Transverse colon (tissue), 3 donors: ENCODE measurements around the gene ARHGEF10L.

Experiments
- POLR2A ChIP-seq: fragments of 450-650 bp; IDR thresholded peaks from one replicate; pipeline ENCODE4 v1.6.1; 2016; ENCODE audit warnings: antibody characterized with exemption, mild to moderate bottlenecking, moderate library complexity
- TF ChIP-seq, protein P1 (sequence below), 5 experiments: fragments of 200-600 bp in 3 of 5; fragments of 450-650 bp in 2 of 5; sonication (generic) in 3 of 5; IDR thresholded peaks; 1 replicate in 2 of 5; 2 replicates in 3 of 5; pipeline ENCODE4 v1.5.1; 2016 to 2017; ENCODE audit warnings: antibody characterized with exemption in 5 of 5, inconsistent platforms in 3 of 5, mild to moderate bottlenecking in 2 of 5, moderate library complexity in 1 of 5

GRCh38 chr1:17662786-17663185 lies 123.3 kb downstream of the ARHGEF10L start:
- no peak for TF ChIP-seq POLR2A
- TF ChIP-seq, protein P1, sequence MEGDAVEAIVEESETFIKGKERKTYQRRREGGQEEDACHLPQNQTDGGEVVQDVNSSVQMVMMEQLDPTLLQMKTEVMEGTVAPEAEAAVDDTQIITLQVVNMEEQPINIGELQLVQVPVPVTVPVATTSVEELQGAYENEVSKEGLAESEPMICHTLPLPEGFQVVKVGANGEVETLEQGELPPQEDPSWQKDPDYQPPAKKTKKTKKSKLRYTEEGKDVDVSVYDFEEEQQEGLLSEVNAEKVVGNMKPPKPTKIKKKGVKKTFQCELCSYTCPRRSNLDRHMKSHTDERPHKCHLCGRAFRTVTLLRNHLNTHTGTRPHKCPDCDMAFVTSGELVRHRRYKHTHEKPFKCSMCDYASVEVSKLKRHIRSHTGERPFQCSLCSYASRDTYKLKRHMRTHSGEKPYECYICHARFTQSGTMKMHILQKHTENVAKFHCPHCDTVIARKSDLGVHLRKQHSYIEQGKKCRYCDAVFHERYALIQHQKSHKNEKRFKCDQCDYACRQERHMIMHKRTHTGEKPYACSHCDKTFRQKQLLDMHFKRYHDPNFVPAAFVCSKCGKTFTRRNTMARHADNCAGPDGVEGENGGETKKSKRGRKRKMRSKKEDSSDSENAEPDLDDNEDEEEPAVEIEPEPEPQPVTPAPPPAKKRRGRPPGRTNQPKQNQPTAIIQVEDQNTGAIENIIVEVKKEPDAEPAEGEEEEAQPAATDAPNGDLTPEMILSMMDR (IDR thresholded peaks at IDR 0.05), result no peak
